ENCODE measurements around the gene BLACAT1.

The BLACAT1 gene

GRCh38 chr1:205477121-205477758 lies 21.4 kb upstream of the BLACAT1 start:
- no peak overlapping the region for H3K4me3 ChIP-seq (ENCODE audit: low read length)
- H3K27ac ChIP-seq (ENCODE audit: low read length): no peak overlapping the region
- no peak overlapping the region for H3K9ac ChIP-seq (ENCODE audit: low read length)
- no peaks in the 10 kb centered on the region for H3K36me3 ChIP-seq (replicated peaks; ENCODE audit: low read depth, low read length)
- peaks cover 21% of the 10 kb centered on the region for H3K27me3 ChIP-seq (ENCODE audit: low read depth, low read length)
- H3K4me1 ChIP-seq (ENCODE audit: low read length): peaks cover 20% of the 10 kb centered on the region
- TF ChIP-seq, protein P1, sequence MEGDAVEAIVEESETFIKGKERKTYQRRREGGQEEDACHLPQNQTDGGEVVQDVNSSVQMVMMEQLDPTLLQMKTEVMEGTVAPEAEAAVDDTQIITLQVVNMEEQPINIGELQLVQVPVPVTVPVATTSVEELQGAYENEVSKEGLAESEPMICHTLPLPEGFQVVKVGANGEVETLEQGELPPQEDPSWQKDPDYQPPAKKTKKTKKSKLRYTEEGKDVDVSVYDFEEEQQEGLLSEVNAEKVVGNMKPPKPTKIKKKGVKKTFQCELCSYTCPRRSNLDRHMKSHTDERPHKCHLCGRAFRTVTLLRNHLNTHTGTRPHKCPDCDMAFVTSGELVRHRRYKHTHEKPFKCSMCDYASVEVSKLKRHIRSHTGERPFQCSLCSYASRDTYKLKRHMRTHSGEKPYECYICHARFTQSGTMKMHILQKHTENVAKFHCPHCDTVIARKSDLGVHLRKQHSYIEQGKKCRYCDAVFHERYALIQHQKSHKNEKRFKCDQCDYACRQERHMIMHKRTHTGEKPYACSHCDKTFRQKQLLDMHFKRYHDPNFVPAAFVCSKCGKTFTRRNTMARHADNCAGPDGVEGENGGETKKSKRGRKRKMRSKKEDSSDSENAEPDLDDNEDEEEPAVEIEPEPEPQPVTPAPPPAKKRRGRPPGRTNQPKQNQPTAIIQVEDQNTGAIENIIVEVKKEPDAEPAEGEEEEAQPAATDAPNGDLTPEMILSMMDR (IDR thresholded peaks at IDR 0.05; ENCODE audit: low read depth, low read length): no peak
- no peak for TF ChIP-seq EZH2phosphoT487 (IDR thresholded peaks at IDR 0.05; ENCODE audit: low read depth)
- peaks cover 16% of the 10 kb centered on the region for H3K9me3 ChIP-seq (ENCODE audit: insufficient read depth, low read length)
- no peaks in the 10 kb centered on the region for H3K79me2 ChIP-seq (ENCODE audit: low read length)
- H3K4me2 ChIP-seq (ENCODE audit: low read length): no peak overlapping the region
- H4K20me1 ChIP-seq (ENCODE audit: insufficient read depth, low read length): no peaks in the 10 kb centered on the region
- no peak overlapping the region for H2AFZ ChIP-seq (ENCODE audit: low read depth, low read length)

DNA sequence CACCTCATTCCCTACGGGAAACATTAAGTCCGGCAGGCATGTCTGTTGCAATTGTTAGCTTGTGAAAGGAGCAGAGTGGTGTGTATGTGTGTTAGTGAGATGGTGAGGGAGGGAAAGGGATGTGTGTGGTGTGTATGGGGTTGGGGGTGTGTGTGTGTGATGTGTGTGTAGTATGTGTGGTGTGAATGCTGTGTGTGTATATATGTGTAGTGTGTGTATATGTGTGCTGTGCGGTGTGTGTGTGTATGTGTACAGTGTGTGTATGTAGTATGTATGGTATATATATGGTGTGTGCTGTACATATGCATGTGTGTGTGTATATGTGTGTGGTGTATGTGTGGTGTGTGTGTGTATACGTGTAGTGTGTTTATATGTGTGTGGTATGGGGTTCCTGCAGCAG lies 20.8 kb upstream of the BLACAT1 start:
- TF ChIP-seq, protein P1 (IDR thresholded peaks at IDR 0.05; ENCODE audit: low read depth, low read length): no peak
- TF ChIP-seq EZH2phosphoT487 (IDR thresholded peaks at IDR 0.05; ENCODE audit: low read depth): no peak
- peaks cover 16% of the 10 kb centered on the region for H3K9me3 ChIP-seq (ENCODE audit: insufficient read depth, low read length)
- H2AFZ ChIP-seq (ENCODE audit: low read depth, low read length): no peak overlapping the region
- H3K36me3 ChIP-seq (replicated peaks; ENCODE audit: low read depth, low read length): no peaks in the 10 kb centered on the region
- no peak overlapping the region for H3K4me2 ChIP-seq (ENCODE audit: low read length)
- no peak overlapping the region for H3K4me3 ChIP-seq (ENCODE audit: low read length)
- H3K9ac ChIP-seq (ENCODE audit: low read length): no peak overlapping the region
- no peaks in the 10 kb centered on the region for H4K20me1 ChIP-seq (ENCODE audit: insufficient read depth, low read length)
- no peak overlapping the region for H3K27ac ChIP-seq (ENCODE audit: low read length)
- H3K27me3 ChIP-seq (ENCODE audit: low read depth, low read length): peaks cover 15% of the 10 kb centered on the region
- no peaks in the 10 kb centered on the region for H3K79me2 ChIP-seq (ENCODE audit: low read length)
- peaks cover 20% of the 10 kb centered on the region for H3K4me1 ChIP-seq (ENCODE audit: low read length)

- no peak overlapping the region for H3K4me2 ChIP-seq (ENCODE audit: low read length)
- TF ChIP-seq, protein P1 (IDR thresholded peaks at IDR 0.05; ENCODE audit: low read depth, low read length): no peak
- no peak for TF ChIP-seq EZH2phosphoT487 (IDR thresholded peaks at IDR 0.05; ENCODE audit: low read depth)
- H3K4me1 ChIP-seq (ENCODE audit: low read length): peaks cover 12% of the 10 kb centered on the region
- H2AFZ ChIP-seq (ENCODE audit: low read depth, low read length): no peak overlapping the region
- H3K27me3 ChIP-seq (ENCODE audit: low read depth, low read length): peaks cover 15% of the 10 kb centered on the region
- no peak overlapping the region for H3K27ac ChIP-seq (ENCODE audit: low read length)
- H3K79me2 ChIP-seq (ENCODE audit: low read length): no peaks in the 10 kb centered on the region
- peaks cover 16% of the 10 kb centered on the region for H3K9me3 ChIP-seq (ENCODE audit: insufficient read depth, low read length)
- H3K9ac ChIP-seq (ENCODE audit: low read length): no peak overlapping the region
- H3K4me3 ChIP-seq (ENCODE audit: low read length): no peak overlapping the region
- H3K36me3 ChIP-seq (replicated peaks; ENCODE audit: low read depth, low read length): no peaks in the 10 kb centered on the region
- no peaks in the 10 kb centered on the region for H4K20me1 ChIP-seq (ENCODE audit: insufficient read depth, low read length)
Measured at GRCh38 chr1:205475855-205476254, 20.0 kb upstream of the BLACAT1 start.

DNA sequence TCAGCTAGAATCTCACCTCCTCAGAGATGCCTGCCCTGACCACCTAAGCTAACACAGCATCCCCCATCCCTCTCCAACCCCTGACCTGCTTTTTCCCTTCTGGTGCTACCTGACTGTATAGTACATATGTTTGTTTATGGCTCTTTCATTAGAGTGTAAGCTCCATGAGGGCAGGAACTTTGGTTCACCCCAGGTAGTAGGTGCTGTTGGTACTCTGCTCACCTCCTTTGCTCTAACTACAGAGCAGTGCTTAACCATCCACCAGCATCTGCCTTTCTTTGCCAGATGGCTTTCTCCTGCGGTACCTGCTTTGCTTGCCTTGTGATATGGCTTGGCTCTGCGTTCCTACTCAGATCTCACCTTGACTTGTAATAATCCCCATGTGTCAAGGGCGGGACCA lies 18.7 kb upstream of the BLACAT1 start:
- no peak for TF ChIP-seq EZH2phosphoT487 (IDR thresholded peaks at IDR 0.05; ENCODE audit: low read depth)
- TF ChIP-seq, protein P1 (IDR thresholded peaks at IDR 0.05; ENCODE audit: low read depth, low read length): no peak
- H3K9me3 ChIP-seq (ENCODE audit: insufficient read depth, low read length): peaks cover 16% of the 10 kb centered on the region
- no peak overlapping the region for H3K4me2 ChIP-seq (ENCODE audit: low read length)
- H3K9ac ChIP-seq (ENCODE audit: low read length): no peak overlapping the region
- H3K79me2 ChIP-seq (ENCODE audit: low read length): no peaks in the 10 kb centered on the region
- H3K4me1 ChIP-seq (ENCODE audit: low read length): peaks cover under 1% of the 10 kb centered on the region; the same call in 1 of the 2 replicates
- H4K20me1 ChIP-seq (ENCODE audit: insufficient read depth, low read length): no peaks in the 10 kb centered on the region
- H3K4me3 ChIP-seq (ENCODE audit: low read length): no peak overlapping the region
- H2AFZ ChIP-seq (ENCODE audit: low read depth, low read length): no peak overlapping the region
- H3K27ac ChIP-seq (ENCODE audit: low read length): no peak overlapping the region
- H3K27me3 ChIP-seq (ENCODE audit: low read depth, low read length): peaks cover 18% of the 10 kb centered on the region; the same call in 1 of the 2 replicates
- no peaks in the 10 kb centered on the region for H3K36me3 ChIP-seq (replicated peaks; ENCODE audit: low read depth, low read length)

Measured in OCI-LY3 (cell line).